Ectodermal cell (in vitro differentiated cells): ENCODE measurements around the gene CNTNAP4.

ENCODE experiments used
- H3K27ac ChIP-seq: 2 replicates; pipeline ENCODE4 v1.7.0; 2013; ENCODE audit warnings: mild to moderate bottlenecking, low read depth, low read length; ENCODE audit not compliant: insufficient read depth, poor library complexity, severe bottlenecking
- H3K27me3 ChIP-seq: 2 replicates; pipeline ENCODE4 v1.7.0; 2013; ENCODE audit warnings: mild to moderate bottlenecking, low read length; ENCODE audit not compliant: insufficient read depth, control insufficient read depth, poor library complexity, severe bottlenecking
- H3K36me3 ChIP-seq: one replicate; pipeline ENCODE4 v1.7.0; 2013; ENCODE audit warnings: low read length; ENCODE audit not compliant: control insufficient read depth, insufficient read depth
- H3K4me1 ChIP-seq: one replicate; pipeline ENCODE4 v1.7.0; 2013; ENCODE audit warnings: low read length; ENCODE audit not compliant: control insufficient read depth, insufficient read depth
- H3K4me3 ChIP-seq: 2 replicates; pipeline ENCODE4 v1.7.0; 2013; ENCODE audit warnings: low read depth, low read length, control low read depth; ENCODE audit not compliant: insufficient read depth
- H3K9me3 ChIP-seq: 2 replicates; pipeline ENCODE4 v1.7.0; 2013; ENCODE audit warnings: mild to moderate bottlenecking, low read length, moderate library complexity; ENCODE audit not compliant: control insufficient read depth
- WGBS, 2 experiments: methylation state at CpG; one replicate each; pipeline ENCODE4 v1.1.7; 2013; ENCODE audit warnings: missing lambda C conversion rate in 2 of 2; 5-methylcytosine and 5-hydroxymethylcytosine counted together

Gene CNTNAP4

GRCh38 chr16:76565542-76565941 is 288.3 kb downstream of the CNTNAP4 start:
- WGBS, 2 experiments: 78 to 97% methylated on average over 2 of the region's 2 CpGs
- Histone ChIP-seq H3K4me1 (no peaks in the 10 kb centered on the region), H3K27me3 (no peaks in the 10 kb centered on the region), H3K36me3 (no peaks in the 10 kb centered on the region), H3K9me3 (no peaks in the 10 kb centered on the region), H3K4me3 (no peak overlapping the region), H3K27ac (no peak overlapping the region)

- no peak overlapping the region for H3K27ac ChIP-seq
- 40 to 53% methylated on average over 2 of the region's 3 CpGs for WGBS, 2 experiments
Measured at GRCh38 chr16:76571755-76572154, 294.6 kb downstream of the CNTNAP4 start.

GRCh38 chr16:76573281-76573680 is 296.1 kb downstream of the CNTNAP4 start:
- peaks cover 7% of the 10 kb centered on the region for H3K4me1 ChIP-seq
- no peaks in the 10 kb centered on the region for H3K36me3 ChIP-seq
- no peak overlapping the region for H3K27ac ChIP-seq
- WGBS, 2 experiments: 100% methylated on average over 2 of the region's 2 CpGs
- no peaks in the 10 kb centered on the region for H3K9me3 ChIP-seq
- H3K27me3 ChIP-seq: no peaks in the 10 kb centered on the region
- no peak overlapping the region for H3K4me3 ChIP-seq

More at GRCh38 chr16:76571755-76572154, 294.6 kb downstream of the CNTNAP4 start:
- Histone ChIP-seq H3K36me3 (no peaks in the 10 kb centered on the region), H3K27me3 (no peaks in the 10 kb centered on the region), H3K4me3 (no peak overlapping the region), H3K4me1 (peaks cover 7% of the 10 kb centered on the region), H3K9me3 (no peaks in the 10 kb centered on the region)

DNA sequence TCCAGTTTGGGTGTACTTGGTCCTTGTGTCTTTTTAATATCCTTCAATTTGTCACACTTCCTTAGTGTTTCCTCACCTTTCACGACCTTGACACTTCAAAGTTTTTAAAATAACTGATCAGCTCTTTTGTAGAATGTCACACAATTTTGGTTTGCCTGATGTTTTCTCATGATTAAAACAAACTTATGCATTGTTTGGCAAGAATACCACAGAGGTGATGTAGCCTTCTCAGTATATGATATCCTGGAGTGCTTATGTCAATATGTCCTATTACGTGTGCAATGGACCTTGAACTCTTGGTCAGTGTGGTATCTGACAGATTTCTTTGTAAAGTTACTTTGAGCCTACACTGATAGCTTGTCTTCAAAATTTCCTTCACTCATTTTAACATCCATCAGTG is 297.4 kb downstream of the CNTNAP4 start:
- 81 to 85% methylated on average over 2 of the region's 2 CpGs for WGBS, 2 experiments
- H3K4me1 ChIP-seq: peaks cover 7% of the 10 kb centered on the region
- H3K9me3 ChIP-seq: no peaks in the 10 kb centered on the region
- no peak overlapping the region for H3K4me3 ChIP-seq
- H3K36me3 ChIP-seq: no peaks in the 10 kb centered on the region
- H3K27ac ChIP-seq: no peak overlapping the region
- no peaks in the 10 kb centered on the region for H3K27me3 ChIP-seq

DNA sequence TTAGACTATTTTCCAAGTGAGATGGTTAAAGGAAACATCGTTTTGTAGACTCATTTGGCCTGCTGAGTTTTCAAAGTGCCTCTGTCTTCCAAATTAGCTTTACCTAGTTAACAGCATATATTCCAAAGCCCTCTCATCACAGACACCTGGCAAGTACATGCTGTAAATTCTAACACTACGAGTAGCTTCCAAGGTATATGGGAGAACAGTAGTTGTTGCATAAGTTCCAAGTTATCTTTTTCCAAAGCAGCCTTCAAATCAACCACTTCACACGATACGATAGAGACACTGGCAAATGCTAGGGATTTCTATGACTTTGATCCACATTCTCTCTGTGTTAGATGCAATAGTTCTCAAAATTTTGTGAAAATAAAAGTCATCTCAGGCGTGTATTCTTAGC is 299.3 kb downstream of the CNTNAP4 start:
- no peak overlapping the region for H3K4me3 ChIP-seq
- 83% methylated on average over 4 to 5 of the region's 5 CpGs for WGBS, 2 experiments
- H3K4me1 ChIP-seq: peaks cover 7% of the 10 kb centered on the region
- H3K36me3 ChIP-seq: no peaks in the 10 kb centered on the region
- H3K9me3 ChIP-seq: no peaks in the 10 kb centered on the region
- H3K27ac ChIP-seq: no peak overlapping the region
- H3K27me3 ChIP-seq: no peaks in the 10 kb centered on the region

DNA sequence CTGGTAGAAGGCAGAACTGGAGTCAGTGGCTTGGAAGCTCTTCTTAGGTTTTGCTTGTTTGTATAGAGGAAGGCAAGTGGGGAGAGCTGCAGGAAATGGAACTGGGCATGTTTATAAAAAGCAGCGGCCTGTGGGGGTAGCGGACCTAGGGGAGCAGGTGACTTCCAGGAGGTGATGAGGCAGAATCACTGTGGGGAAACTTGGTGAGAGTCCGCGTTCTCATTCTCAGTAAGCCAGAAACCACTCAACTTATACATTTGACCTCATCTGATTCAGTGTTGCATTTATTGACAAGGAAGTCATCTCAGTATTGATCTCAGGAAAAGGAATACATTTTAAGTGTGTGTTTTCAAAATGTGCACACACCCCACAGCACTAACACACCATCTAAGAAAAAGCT is 299.8 kb downstream of the CNTNAP4 start:
- Histone ChIP-seq H3K27ac (no peak overlapping the region), H3K4me3 (no peak overlapping the region), H3K9me3 (no peaks in the 10 kb centered on the region), H3K27me3 (no peaks in the 10 kb centered on the region), H3K4me1 (peaks cover 7% of the 10 kb centered on the region), H3K36me3 (no peaks in the 10 kb centered on the region)
- 96% methylated on average over 4 of the region's 4 CpGs for WGBS, 2 experiments

GRCh38 chr16:76579277-76579922 is 302.2 kb downstream of the CNTNAP4 start:
- 92 to 93% methylated on average over 9 of the region's 9 CpGs for WGBS, 2 experiments
- no peaks in the 10 kb centered on the region for H3K9me3 ChIP-seq
- no peaks in the 10 kb centered on the region for H3K36me3 ChIP-seq
- H3K27ac ChIP-seq: no peak overlapping the region
- no peaks in the 10 kb centered on the region for H3K27me3 ChIP-seq
- H3K4me3 ChIP-seq: no peak overlapping the region
- no peaks in the 10 kb centered on the region for H3K4me1 ChIP-seq

GRCh38 chr16:76583466-76583865 is 306.3 kb downstream of the CNTNAP4 start:
- WGBS, 2 experiments: 87 to 94% methylated on average over 4 to 6 of the region's 6 CpGs
- Histone ChIP-seq H3K27ac (no peak overlapping the region), H3K9me3 (no peaks in the 10 kb centered on the region), H3K36me3 (no peaks in the 10 kb centered on the region), H3K4me1 (no peaks in the 10 kb centered on the region), H3K27me3 (no peaks in the 10 kb centered on the region), H3K4me3 (no peak overlapping the region)

GRCh38 chr16:76583945-76584344 is 306.7 kb downstream of the CNTNAP4 start:
- H3K4me3 ChIP-seq: no peak overlapping the region
- no peak overlapping the region for H3K27ac ChIP-seq
- H3K9me3 ChIP-seq: no peaks in the 10 kb centered on the region
- H3K36me3 ChIP-seq: no peaks in the 10 kb centered on the region
- WGBS, 2 experiments: 86% methylated on average over 2 of the region's 2 CpGs
- no peaks in the 10 kb centered on the region for H3K27me3 ChIP-seq
- no peaks in the 10 kb centered on the region for H3K4me1 ChIP-seq

DNA sequence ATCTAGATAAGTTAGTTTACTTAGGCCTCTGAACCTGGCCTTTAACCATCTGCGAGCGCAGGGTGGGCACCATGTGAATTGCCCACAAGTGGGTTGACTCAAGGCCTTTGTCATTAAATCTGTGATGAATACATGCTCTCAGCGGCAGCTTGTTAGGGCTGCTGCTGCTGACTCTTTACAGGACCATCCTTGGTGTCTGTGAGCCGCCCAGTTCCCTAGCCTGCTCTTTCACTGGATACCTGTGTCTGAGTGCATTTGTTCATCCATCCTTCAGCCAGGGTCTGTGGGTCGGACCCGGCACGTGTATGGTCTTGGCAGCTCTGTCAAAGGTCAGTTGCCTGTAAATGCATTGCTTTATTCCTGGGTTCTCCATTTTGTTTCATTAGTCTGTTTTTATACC is 321.3 kb downstream of the CNTNAP4 start:
- H3K27me3 ChIP-seq: no peaks in the 10 kb centered on the region
- no peak overlapping the region for H3K4me3 ChIP-seq
- H3K4me1 ChIP-seq: no peaks in the 10 kb centered on the region
- no peaks in the 10 kb centered on the region for H3K9me3 ChIP-seq
- H3K36me3 ChIP-seq: no peaks in the 10 kb centered on the region
- no peak overlapping the region for H3K27ac ChIP-seq
- WGBS, 2 experiments: 93% methylated on average over 7 of the region's 7 CpGs

GRCh38 chr16:76607317-76607716 is 330.1 kb downstream of the CNTNAP4 start:
- H3K27me3 ChIP-seq: no peaks in the 10 kb centered on the region
- no peaks in the 10 kb centered on the region for H3K36me3 ChIP-seq
- no peak overlapping the region for H3K4me3 ChIP-seq
- H3K27ac ChIP-seq: no peak overlapping the region
- WGBS, 2 experiments: 95 to 100% methylated on average over 3 to 4 of the region's 4 CpGs
- H3K4me1 ChIP-seq: no peaks in the 10 kb centered on the region
- H3K9me3 ChIP-seq: no peaks in the 10 kb centered on the region
